Activated T-helper 1 cell treated with anti-CD3 and anti-CD28 coated beads, Interleukin-12 subunit alpha, Interleukin-12 subunit beta, Interleukin-2, Interleukin-4 antibody, amounts not matched to agents 30 ng/mL and 10 ng/mL and 1 ng/mL, durations not matched to agents 14 hours and 24 hours and 36 hours (primary cell): ENCODE data around the gene UBE3C. TPM values are rescaled to one million over a fixed set of nuclear protein-coding genes. Genes with fewer than 3 reads are reported as not detected.

Source experiments
- DNase-seq: peaks from one replicate; pipeline ENCODE4 v3.0.0; 2021; ENCODE audit warnings: low spot score
- H3K27ac Mint-ChIP-seq: one replicate; pipeline ENCODE4 v1.8.0; 2021; ENCODE audit warnings: mild to moderate bottlenecking, mixed read lengths
- H3K27me3 Mint-ChIP-seq: one replicate; pipeline ENCODE4 v1.8.0; 2022; ENCODE audit warnings: mild to moderate bottlenecking, moderate library complexity, mixed read lengths; ENCODE audit not compliant: insufficient read depth
- H3K36me3 Mint-ChIP-seq: one replicate; pipeline ENCODE4 v1.8.0; 2021; ENCODE audit warnings: low read depth, mixed read lengths
- H3K4me1 Mint-ChIP-seq: one replicate; pipeline ENCODE4 v1.8.0; 2021; ENCODE audit warnings: low read depth, mixed read lengths
- H3K4me3 Mint-ChIP-seq: one replicate; pipeline ENCODE4 v1.8.0; 2021; ENCODE audit warnings: mild to moderate bottlenecking, moderate library complexity, mixed read lengths
- H3K9me3 Mint-ChIP-seq: one replicate; pipeline ENCODE4 v1.8.0; 2021; ENCODE audit warnings: mixed read lengths
- intact Hi-C: fragments of 100-400 bp; cut with micrococcal nuclease; formaldehyde crosslinking; loops from one replicate; pipeline ENCODE4 v1.15.1; 2024
- total RNA-seq: library from RNA; stranded (reverse); gene quantifications from 2 replicates; pipeline ENCODE4 v1.2.3, GENCODE V29; 2022

Gene UBE3C
- total RNA-seq, 1 donor from 2014 or later = 91.5 TPM

GRCh38 chr7:157139111-157139809 lies 534 bp downstream of the UBE3C start:
- H3K27ac Mint-ChIP-seq = peak overlapping the region; percentile 77
- no peaks in the 10 kb centered on the region for H3K27me3 Mint-ChIP-seq
- H3K4me3 Mint-ChIP-seq = peak overlapping the region; percentile 87
- H3K4me1 Mint-ChIP-seq = peaks cover 48% of the 10 kb centered on the region
- intact Hi-C loops = loop anchor here (2.0 to 5.0 kb wide), 2 partner anchors 498 to 1842 kb away; partner anchors contain the start of genes INSIG1 and RNF32
- H3K9me3 Mint-ChIP-seq = no peaks in the 10 kb centered on the region
- DNase-seq = peak; percentile 69
- H3K36me3 Mint-ChIP-seq = peaks cover 40% of the 10 kb centered on the region

DNA sequence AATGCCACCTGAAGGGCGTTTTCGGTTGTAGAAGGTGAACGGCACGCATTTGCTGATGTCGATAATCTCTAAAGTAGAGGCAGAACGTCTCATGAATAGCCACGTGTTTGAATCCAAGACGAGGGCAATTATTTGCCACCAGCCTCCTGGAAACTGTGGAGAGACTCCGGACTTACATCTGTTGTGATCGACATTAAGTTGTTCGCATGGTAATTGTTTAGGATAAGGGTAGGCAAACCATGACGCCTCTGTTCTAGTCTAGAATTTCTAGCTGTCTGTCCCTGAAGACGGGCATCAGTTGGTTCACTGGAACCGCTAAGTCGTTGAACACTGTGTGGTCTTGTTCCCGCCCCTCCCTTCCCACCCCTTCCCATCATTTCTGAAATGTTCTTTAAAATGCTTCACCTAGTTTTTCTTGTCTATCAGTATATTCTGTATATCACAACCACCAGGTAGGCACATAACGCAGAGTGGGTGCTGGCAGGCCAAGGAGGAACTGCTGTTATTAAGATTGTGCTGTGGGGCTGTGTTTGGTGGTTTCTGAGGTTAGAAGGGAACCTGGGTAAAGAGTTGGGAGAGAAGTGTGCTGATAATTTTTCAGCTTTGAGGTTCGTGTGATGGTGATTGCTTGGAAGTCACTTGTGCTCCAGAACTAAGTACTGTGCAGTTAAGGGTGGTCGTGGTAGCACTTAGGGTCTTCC lies 1.2 kb downstream of the UBE3C start:
- Mint-ChIP-seq H3K27ac (peak overlapping the region; percentile 77), H3K4me1 (peaks cover 55% of the 10 kb centered on the region), H3K36me3 (peaks cover 43% of the 10 kb centered on the region), H3K27me3 (no peaks in the 10 kb centered on the region), H3K4me3 (peak overlapping the region; percentile 87), H3K9me3 (no peaks in the 10 kb centered on the region)
- intact Hi-C loops = loop anchor here (2.0 to 5.0 kb wide), 2 partner anchors 499 to 1843 kb away; partner anchors contain the start of genes INSIG1 and RNF32
- DNase-seq = no peak

DNA sequence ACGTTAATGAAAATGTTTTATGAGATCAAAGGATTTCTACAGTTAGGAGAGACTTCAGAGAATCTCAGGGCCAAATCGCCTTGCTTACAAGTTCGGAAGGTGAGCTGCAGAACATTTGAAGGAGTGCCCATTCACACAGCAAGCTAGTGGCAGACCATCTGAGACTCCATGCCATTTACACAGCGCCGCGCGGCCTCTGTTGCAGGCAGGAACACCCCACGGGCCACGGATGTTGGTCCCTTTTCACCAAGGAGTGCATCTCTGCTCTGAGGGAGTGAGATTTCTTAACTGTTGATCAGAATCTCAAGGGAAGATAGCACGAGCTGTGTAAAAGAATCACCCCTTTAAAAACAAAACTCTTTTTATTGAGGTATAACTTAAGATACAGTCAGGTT lies 1.8 kb downstream of the UBE3C start:
- peak overlapping the region; percentile 87 for H3K4me3 Mint-ChIP-seq
- intact Hi-C loops = no loop called here
- H3K27me3 Mint-ChIP-seq = no peaks in the 10 kb centered on the region

GRCh38 chr7:157141525-157142060 lies 2.9 kb downstream of the UBE3C start:
- intact Hi-C loops = no loop called here
- Mint-ChIP-seq H3K27me3 (no peaks in the 10 kb centered on the region), H3K4me1 (peaks cover 51% of the 10 kb centered on the region), H3K36me3 (peaks cover 49% of the 10 kb centered on the region), H3K27ac (no peak overlapping the region), H3K9me3 (no peaks in the 10 kb centered on the region), H3K4me3 (peak overlapping the region; percentile 87)
- no peak for DNase-seq

More for the DNA sequence above, 1.8 kb downstream of the UBE3C start:
- H3K36me3 Mint-ChIP-seq = peaks cover 43% of the 10 kb centered on the region
- peaks cover 55% of the 10 kb centered on the region for H3K4me1 Mint-ChIP-seq
- H3K9me3 Mint-ChIP-seq = no peaks in the 10 kb centered on the region
- no peak for DNase-seq
- H3K27ac Mint-ChIP-seq = peak overlapping the region; percentile 59

GRCh38 chr7:157143788-157144187 lies 5.1 kb downstream of the UBE3C start:
- peaks cover 54% of the 10 kb centered on the region for H3K36me3 Mint-ChIP-seq
- intact Hi-C loops = no loop called here
- no peaks in the 10 kb centered on the region for H3K27me3 Mint-ChIP-seq
- no peak overlapping the region for H3K4me3 Mint-ChIP-seq
- DNase-seq = no peak
- H3K9me3 Mint-ChIP-seq = no peaks in the 10 kb centered on the region
- H3K27ac Mint-ChIP-seq = no peak overlapping the region
- H3K4me1 Mint-ChIP-seq = peaks cover 62% of the 10 kb centered on the region

DNA sequence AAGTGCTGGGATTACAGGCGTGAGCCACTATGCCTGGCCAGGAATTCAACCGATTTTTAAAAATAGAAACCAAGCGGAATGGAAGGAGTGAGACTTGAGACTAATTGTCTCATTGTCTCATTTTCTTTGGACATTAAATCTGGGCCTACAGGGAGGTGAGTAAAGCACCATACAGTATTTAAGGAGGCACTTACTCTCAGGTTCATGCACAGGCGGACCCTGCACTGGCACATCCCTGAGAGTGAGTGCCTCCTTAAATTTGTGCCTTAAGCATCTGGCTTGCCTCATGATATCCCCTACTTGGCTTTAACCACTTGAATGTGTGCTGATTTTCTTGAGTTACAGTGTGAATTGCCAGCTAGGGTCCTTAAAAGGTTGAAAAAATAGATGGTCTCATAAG lies 10.6 kb downstream of the UBE3C start:
- Mint-ChIP-seq H3K36me3 (peaks cover 19% of the 10 kb centered on the region), H3K4me3 (no peak overlapping the region), H3K27ac (no peak overlapping the region), H3K4me1 (peaks cover 39% of the 10 kb centered on the region), H3K27me3 (no peaks in the 10 kb centered on the region), H3K9me3 (no peaks in the 10 kb centered on the region)
- DNase-seq = no peak
- intact Hi-C loops = no loop called here

GRCh38 chr7:157150882-157151281 lies 12.2 kb downstream of the UBE3C start:
- Mint-ChIP-seq H3K9me3 (no peaks in the 10 kb centered on the region), H3K4me1 (peaks cover 32% of the 10 kb centered on the region), H3K36me3 (peaks cover 13% of the 10 kb centered on the region), H3K27me3 (no peaks in the 10 kb centered on the region), H3K4me3 (no peak overlapping the region), H3K27ac (no peak overlapping the region)
- intact Hi-C loops = no loop called here
- no peak for DNase-seq

DNA sequence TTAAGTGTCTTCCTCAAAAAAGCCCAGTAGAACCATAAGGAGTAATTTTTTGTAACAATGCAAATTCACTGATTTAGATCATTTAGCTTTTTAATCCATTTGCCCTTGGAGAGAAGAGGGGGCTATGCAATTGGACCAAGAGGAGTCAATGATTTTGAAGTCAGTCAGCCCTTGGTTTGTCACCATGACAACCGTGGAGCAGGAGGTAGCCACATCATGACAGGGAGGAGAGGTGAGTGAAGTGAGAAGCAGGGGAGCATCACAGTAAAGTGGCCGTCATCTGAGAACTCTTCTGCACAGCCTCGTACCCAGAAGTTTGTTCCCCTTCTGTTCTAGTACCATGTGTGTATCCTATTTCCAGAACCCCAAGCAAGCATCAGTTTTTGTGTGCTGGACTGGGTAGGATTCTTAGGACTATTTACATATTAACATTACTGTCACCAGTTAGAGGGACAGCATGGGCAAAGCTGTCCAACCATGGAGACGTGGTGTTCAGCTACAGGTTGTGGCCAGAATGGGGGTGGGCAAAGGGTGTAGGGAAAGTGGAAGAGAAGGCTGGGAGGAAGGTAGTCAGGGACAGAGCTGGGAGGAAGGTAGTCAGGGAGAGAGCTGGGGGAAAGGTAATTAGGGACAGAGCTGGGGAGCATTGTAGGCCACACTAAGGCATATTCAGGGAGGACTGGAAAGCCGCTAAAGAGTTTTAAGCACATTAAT lies 13.1 kb downstream of the UBE3C start:
- intact Hi-C loops = no loop called here
- Mint-ChIP-seq H3K36me3 (peaks cover 9% of the 10 kb centered on the region), H3K27me3 (no peaks in the 10 kb centered on the region), H3K9me3 (no peaks in the 10 kb centered on the region), H3K27ac (peak overlapping the region; percentile 40), H3K4me3 (no peak overlapping the region), H3K4me1 (peaks cover 30% of the 10 kb centered on the region)
- DNase-seq = no peak

DNA sequence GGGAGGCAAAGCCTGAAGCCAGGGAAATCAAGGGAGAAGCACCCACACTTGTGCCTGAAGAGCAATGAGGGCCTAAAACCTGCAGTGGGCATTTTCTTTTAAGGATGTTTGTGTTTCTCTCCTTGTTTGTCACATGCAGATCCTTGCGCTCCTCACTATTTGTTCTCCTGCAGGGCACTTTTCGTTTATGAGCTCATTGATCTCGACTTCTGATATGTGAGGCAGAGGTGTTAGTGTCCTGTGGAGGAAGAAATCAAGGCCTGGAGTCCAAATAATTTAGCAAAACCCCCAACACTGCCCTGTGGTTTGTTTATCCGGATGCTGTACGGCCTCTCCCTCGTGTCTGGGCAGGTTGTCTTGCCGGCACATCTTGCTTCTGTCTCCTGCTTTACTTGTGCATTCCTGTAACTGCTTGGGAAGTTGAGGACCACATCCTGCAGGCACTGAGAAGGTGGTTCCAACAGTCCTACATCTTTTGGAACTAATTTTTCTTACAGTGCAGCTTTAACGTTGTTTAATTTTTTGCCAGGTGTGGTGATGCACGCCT lies 13.7 kb downstream of the UBE3C start:
- no peaks in the 10 kb centered on the region for H3K27me3 Mint-ChIP-seq
- DNase-seq = no peak
- intact Hi-C loops = no loop called here
- peaks cover 24% of the 10 kb centered on the region for H3K4me1 Mint-ChIP-seq
- H3K4me3 Mint-ChIP-seq = no peak overlapping the region
- H3K9me3 Mint-ChIP-seq = no peaks in the 10 kb centered on the region
- no peak overlapping the region for H3K27ac Mint-ChIP-seq
- H3K36me3 Mint-ChIP-seq = peaks cover 7% of the 10 kb centered on the region

DNA sequence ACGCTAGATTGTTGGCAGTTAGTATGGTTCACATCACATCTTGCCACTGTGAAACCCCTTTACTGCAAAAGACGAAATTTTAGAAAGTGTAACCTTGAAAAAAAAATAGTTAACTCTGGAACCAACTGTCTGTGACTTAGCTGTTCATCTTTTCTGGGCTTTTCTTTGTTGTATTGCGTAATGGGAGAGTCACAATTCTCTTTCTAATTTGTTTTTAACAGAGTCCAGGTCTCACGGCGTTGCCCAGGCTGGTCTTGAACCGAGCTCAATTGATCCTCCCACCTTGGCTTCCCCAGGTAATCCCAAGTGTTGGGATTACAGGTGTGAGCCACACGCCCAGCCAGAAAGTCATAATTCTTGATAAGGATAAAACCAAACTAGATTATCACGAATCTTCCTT lies 14.5 kb downstream of the UBE3C start:
- H3K9me3 Mint-ChIP-seq = no peaks in the 10 kb centered on the region
- intact Hi-C loops = no loop called here
- no peak overlapping the region for H3K27ac Mint-ChIP-seq
- no peak for DNase-seq
- H3K36me3 Mint-ChIP-seq = peaks cover 4% of the 10 kb centered on the region
- H3K4me3 Mint-ChIP-seq = no peak overlapping the region
- H3K27me3 Mint-ChIP-seq = no peaks in the 10 kb centered on the region
- peaks cover 20% of the 10 kb centered on the region for H3K4me1 Mint-ChIP-seq

GRCh38 chr7:157155959-157156358 lies 17.2 kb downstream of the UBE3C start:
- H3K36me3 Mint-ChIP-seq = peaks cover 5% of the 10 kb centered on the region
- no peak overlapping the region for H3K27ac Mint-ChIP-seq
- no peaks in the 10 kb centered on the region for H3K27me3 Mint-ChIP-seq
- intact Hi-C loops = no loop called here
- no peak overlapping the region for H3K4me3 Mint-ChIP-seq
- H3K9me3 Mint-ChIP-seq = no peaks in the 10 kb centered on the region
- no peak for DNase-seq
- H3K4me1 Mint-ChIP-seq = peaks cover 27% of the 10 kb centered on the region

GRCh38 chr7:157158400-157158799 lies 19.7 kb downstream of the UBE3C start:
- peaks cover 10% of the 10 kb centered on the region for H3K4me1 Mint-ChIP-seq
- H3K27ac Mint-ChIP-seq = no peak overlapping the region
- H3K36me3 Mint-ChIP-seq = peaks cover 3% of the 10 kb centered on the region
- intact Hi-C loops = no loop called here
- H3K9me3 Mint-ChIP-seq = no peaks in the 10 kb centered on the region
- H3K4me3 Mint-ChIP-seq = no peak overlapping the region
- no peak for DNase-seq
- H3K27me3 Mint-ChIP-seq = no peaks in the 10 kb centered on the region
